ENCODE data around the gene GPRIN2. TPM values are rescaled to one million over a fixed set of nuclear protein-coding genes. Genes with fewer than 3 reads are reported as not detected.

Gene GPRIN2
- total RNA-seq, 1 experiment from 2014 or later, result 3.1 TPM

- no peaks in the 10 kb centered on the region for H3K36me3 ChIP-seq (ENCODE audit: low read depth, low read length)
- no peaks in the 10 kb centered on the region for H3F3A ChIP-seq (ENCODE audit: low read length, unreplicated experiment)
- ChIA-PET POLR2A (ENCODE audit: unreplicated experiment) (no interaction called here), CTCF (no interaction called here)
- no peak overlapping the region for H3K9ac ChIP-seq (ENCODE audit: low read length)
- no peaks in the 10 kb centered on the region for H3K9me2 ChIP-seq (replicated peaks; ENCODE audit: low read length)
- no peaks in the 10 kb centered on the region; the same call in 1 of the 2 replicates for H3K4me1 ChIP-seq (ENCODE audit: insufficient read depth, low read length)
- H3K79me2 ChIP-seq (ENCODE audit: low read length), result no peaks in the 10 kb centered on the region
- intact Hi-C loops (cut with micrococcal nuclease), result no loop called here
- no peak overlapping the region for H3K4me2 ChIP-seq (ENCODE audit: low read length)
- TF ChIP-seq EZH2 (IDR thresholded peaks at IDR 0.05; ENCODE audit: low read length, unreplicated experiment) (no peak), EZH2phosphoT487 (IDR thresholded peaks at IDR 0.05; ENCODE audit: borderline replicate concordance, low read length) (no peak)
- TF ChIP-seq, protein P1, sequence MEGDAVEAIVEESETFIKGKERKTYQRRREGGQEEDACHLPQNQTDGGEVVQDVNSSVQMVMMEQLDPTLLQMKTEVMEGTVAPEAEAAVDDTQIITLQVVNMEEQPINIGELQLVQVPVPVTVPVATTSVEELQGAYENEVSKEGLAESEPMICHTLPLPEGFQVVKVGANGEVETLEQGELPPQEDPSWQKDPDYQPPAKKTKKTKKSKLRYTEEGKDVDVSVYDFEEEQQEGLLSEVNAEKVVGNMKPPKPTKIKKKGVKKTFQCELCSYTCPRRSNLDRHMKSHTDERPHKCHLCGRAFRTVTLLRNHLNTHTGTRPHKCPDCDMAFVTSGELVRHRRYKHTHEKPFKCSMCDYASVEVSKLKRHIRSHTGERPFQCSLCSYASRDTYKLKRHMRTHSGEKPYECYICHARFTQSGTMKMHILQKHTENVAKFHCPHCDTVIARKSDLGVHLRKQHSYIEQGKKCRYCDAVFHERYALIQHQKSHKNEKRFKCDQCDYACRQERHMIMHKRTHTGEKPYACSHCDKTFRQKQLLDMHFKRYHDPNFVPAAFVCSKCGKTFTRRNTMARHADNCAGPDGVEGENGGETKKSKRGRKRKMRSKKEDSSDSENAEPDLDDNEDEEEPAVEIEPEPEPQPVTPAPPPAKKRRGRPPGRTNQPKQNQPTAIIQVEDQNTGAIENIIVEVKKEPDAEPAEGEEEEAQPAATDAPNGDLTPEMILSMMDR (conservative IDR thresholded peaks at IDR 0.05; ENCODE audit: low read depth, low read length), result no peak
- DNase-seq (no peak), ATAC-seq (no peak)
- H2AFZ ChIP-seq (ENCODE audit: low read length), result no peak overlapping the region
- BruUV-seq (replicated peaks), result no TSS peak
- H4K20me1 ChIP-seq (ENCODE audit: low read length), result no peaks in the 10 kb centered on the region
- H3K27me3 ChIP-seq (ENCODE audit: low read length), result no peaks in the 10 kb centered on the region
- no peaks in the 10 kb centered on the region for H3K9me3 ChIP-seq (ENCODE audit: low read length)
- H3K4me3 ChIP-seq (ENCODE audit: low read length), result no peak overlapping the region
- H3K27ac ChIP-seq (ENCODE audit: low read length), result no peak overlapping the region
Observed at GRCh38 chr10:46558392-46559185, 2.1 kb upstream of the GPRIN2 start.

DNA sequence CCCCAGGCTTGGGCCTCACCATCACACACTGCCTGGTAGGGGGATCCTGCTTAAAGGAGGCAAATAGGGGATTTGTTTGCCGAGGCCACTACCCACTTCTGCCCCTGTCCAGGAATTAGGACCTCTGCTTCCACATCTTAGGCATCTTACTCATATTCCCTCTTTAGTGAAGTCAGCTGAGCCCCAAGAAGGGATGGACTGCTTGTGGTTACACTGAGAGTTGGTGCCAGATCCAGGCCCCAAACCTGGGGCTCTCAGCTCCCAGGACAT, 1.6 kb upstream of the GPRIN2 start:
- POLR2A ChIA-PET (ENCODE audit: unreplicated experiment), result no interaction called here
- ATAC-seq (no peak), DNase-seq (no peak)
- Histone ChIP-seq H3K4me1 (ENCODE audit: insufficient read depth, low read length) (no peaks in the 10 kb centered on the region; the same call in 1 of the 2 replicates), H3K4me2 (ENCODE audit: low read length) (no peak overlapping the region), H4K20me1 (ENCODE audit: low read length) (no peaks in the 10 kb centered on the region), H3K36me3 (ENCODE audit: low read depth, low read length) (no peaks in the 10 kb centered on the region), H3K4me3 (ENCODE audit: low read length) (no peak overlapping the region), H2AFZ (ENCODE audit: low read length) (no peak overlapping the region), H3K9ac (ENCODE audit: low read length) (no peak overlapping the region), H3K9me2 (replicated peaks; ENCODE audit: low read length) (no peaks in the 10 kb centered on the region), H3K9me3 (ENCODE audit: low read length) (no peaks in the 10 kb centered on the region), H3K27ac (ENCODE audit: low read length) (no peak overlapping the region), H3F3A (ENCODE audit: low read length, unreplicated experiment) (no peaks in the 10 kb centered on the region), H3K79me2 (ENCODE audit: low read length) (no peaks in the 10 kb centered on the region), H3K27me3 (ENCODE audit: low read length) (no peaks in the 10 kb centered on the region)
- intact Hi-C loops (cut with micrococcal nuclease), result no loop called here
- TF ChIP-seq, protein P1 (conservative IDR thresholded peaks at IDR 0.05; ENCODE audit: low read depth, low read length), result no peak
- no peak for TF ChIP-seq EZH2 (IDR thresholded peaks at IDR 0.05; ENCODE audit: low read length, unreplicated experiment)
- no peak for TF ChIP-seq EZH2phosphoT487 (IDR thresholded peaks at IDR 0.05; ENCODE audit: borderline replicate concordance, low read length)
- CTCF ChIA-PET, result no interaction called here
- BruUV-seq (replicated peaks), result no TSS peak

- Histone ChIP-seq H3K27me3 (ENCODE audit: low read length) (no peaks in the 10 kb centered on the region), H3K79me2 (ENCODE audit: low read length) (no peaks in the 10 kb centered on the region), H2AFZ (ENCODE audit: low read length) (no peak overlapping the region), H3K27ac (ENCODE audit: low read length) (no peak overlapping the region), H3K9me2 (replicated peaks; ENCODE audit: low read length) (no peaks in the 10 kb centered on the region), H3K4me3 (ENCODE audit: low read length) (no peak overlapping the region), H3K4me1 (ENCODE audit: insufficient read depth, low read length) (no peaks in the 10 kb centered on the region; the same call in 1 of the 2 replicates), H3K9me3 (ENCODE audit: low read length) (no peaks in the 10 kb centered on the region), H3K36me3 (ENCODE audit: low read depth, low read length) (no peaks in the 10 kb centered on the region), H4K20me1 (ENCODE audit: low read length) (no peaks in the 10 kb centered on the region), H3K4me2 (ENCODE audit: low read length) (no peak overlapping the region), H3K9ac (ENCODE audit: low read length) (no peak overlapping the region), H3F3A (ENCODE audit: low read length, unreplicated experiment) (no peaks in the 10 kb centered on the region)
- TF ChIP-seq, protein P1 (conservative IDR thresholded peaks at IDR 0.05; ENCODE audit: low read depth, low read length), result no peak
- TF ChIP-seq EZH2 (IDR thresholded peaks at IDR 0.05; ENCODE audit: low read length, unreplicated experiment) (no peak), EZH2phosphoT487 (IDR thresholded peaks at IDR 0.05; ENCODE audit: borderline replicate concordance, low read length) (no peak)
- BruUV-seq (replicated peaks), result no TSS peak
- POLR2A ChIA-PET (ENCODE audit: unreplicated experiment), result no interaction called here
- DNase-seq (no peak), ATAC-seq (no peak)
- intact Hi-C loops (cut with micrococcal nuclease), result no loop called here
- CTCF ChIA-PET, result no interaction called here
Observed at GRCh38 chr10:46557319-46558121, 1.1 kb upstream of the GPRIN2 start.

All from PC-3 (cell line).